GM21528 (cell line): ENCODE measurements around the gene GABARAPL1.
A peak's percentile ranks its signal among the peaks of the same experiment; 100 is the strongest.

Experiments used
- ATAC-seq: cut with Tn5 transposase; IDR thresholded peaks from one replicate; pipeline ENCODE4 v1.9.1; 2021; ENCODE audit warnings: mild to moderate bottlenecking, moderate library complexity; ENCODE audit not compliant: unreplicated experiment, low FRiP score

The GABARAPL1 gene

GRCh38 chr12:10226731-10227130 lies 14.1 kb downstream of the GABARAPL1 start:
- ATAC-seq = no peak

GRCh38 chr12:10227648-10228047 lies 15.0 kb downstream of the GABARAPL1 start:
- ATAC-seq = no peak

GRCh38 chr12:10234562-10234961 lies 21.9 kb downstream of the GABARAPL1 start:
- ATAC-seq = no peak

- ATAC-seq = no peak
Observed at GRCh38 chr12:10235761-10236631, 23.3 kb downstream of the GABARAPL1 start.

- ATAC-seq = no peak
Observed at GRCh38 chr12:10236720-10237119, 24.0 kb downstream of the GABARAPL1 start.

GRCh38 chr12:10238526-10238925 lies 25.8 kb downstream of the GABARAPL1 start:
- ATAC-seq = no peak

- ATAC-seq = no peak
Observed at GRCh38 chr12:10241290-10241689, 28.6 kb downstream of the GABARAPL1 start.

- no peak for ATAC-seq
Observed at GRCh38 chr12:10241727-10242126, 29.1 kb downstream of the GABARAPL1 start.

- no peak for ATAC-seq
Observed at GRCh38 chr12:10242539-10242938, 29.9 kb downstream of the GABARAPL1 start.

GRCh38 chr12:10243818-10244520 lies 31.3 kb downstream of the GABARAPL1 start:
- peak; percentile 90 for ATAC-seq

GRCh38 chr12:10247436-10248058 lies 34.9 kb downstream of the GABARAPL1 start:
- no peak for ATAC-seq

GRCh38 chr12:10249690-10250455 lies 37.2 kb downstream of the GABARAPL1 start:
- ATAC-seq = no peak

- ATAC-seq = no peak
Observed at GRCh38 chr12:10251669-10252068, 39.0 kb downstream of the GABARAPL1 start.

- ATAC-seq = no peak
Observed at GRCh38 chr12:10252201-10252600, 39.5 kb downstream of the GABARAPL1 start.

- ATAC-seq = no peak
Observed at GRCh38 chr12:10256064-10256463, 43.4 kb downstream of the GABARAPL1 start.

- no peak for ATAC-seq
Observed at GRCh38 chr12:10260927-10261326, 48.2 kb downstream of the GABARAPL1 start.

- no peak for ATAC-seq
Observed at GRCh38 chr12:10268037-10268436, 55.4 kb downstream of the GABARAPL1 start.

GRCh38 chr12:10272467-10272866 lies 59.8 kb downstream of the GABARAPL1 start:
- no peak for ATAC-seq
